Upper lobe of left lung (tissue), 6 donors: Measurements from ENCODE around the gene PLPPR1. TPM values are rescaled to one million over a fixed set of nuclear protein-coding genes. Genes with fewer than 3 reads are reported as not detected.

Experiments
- ATAC-seq, 2 donors: fragments of 200-7000 bp; cut with Tn5 transposase; one replicate each; pipeline ENCODE4 v1.9.1; 2022; ENCODE audit warnings: mild to moderate bottlenecking in 2 of 2, moderate library complexity in 2 of 2; ENCODE audit not compliant: low FRiP score in 2 of 2
- DNase-seq, 2 donors: peaks; one replicate each; pipeline ENCODE4 v3.0.0-alpha.2; 2019 to 2020
- H3K27ac ChIP-seq, 4 donors: fragments of 200-600 bp; sonication (generic); one replicate each; pipeline ENCODE4 v1.5.1; 2016 to 2019
- H3K27me3 ChIP-seq, 4 donors: fragments of 200-600 bp; sonication (generic); one replicate each; pipeline ENCODE4 v1.5.1; 2017 to 2019
- H3K36me3 ChIP-seq, 4 donors: fragments of 200-600 bp; sonication (generic); one replicate each; pipeline ENCODE4 v1.5.1; 2016 to 2019
- H3K4me1 ChIP-seq, 4 donors: fragments of 200-600 bp; sonication (generic); one replicate each; pipeline ENCODE4 v1.5.1; 2018 to 2019
- H3K4me3 ChIP-seq, 4 donors: fragments of 200-600 bp; sonication (generic); one replicate each; pipeline ENCODE4 v1.5.1; 2017 to 2019; ENCODE audit warnings: mild to moderate bottlenecking in 2 of 4, moderate library complexity in 1 of 4
- H3K9me3 ChIP-seq, 4 donors: fragments of 200-600 bp; sonication (generic); one replicate each; pipeline ENCODE4 v1.5.1; 2018 to 2019
- CTCF ChIP-seq, 6 experiments: fragments of 450-650 bp in 4 of 6; fragments of 200-600 bp in 2 of 6; sonication (generic) in 2 of 6; IDR thresholded peaks; one replicate each; pipeline ENCODE4 v1.5.1; 2016 to 2019; ENCODE audit warnings: antibody characterized with exemption in 6 of 6
- EP300 ChIP-seq, 4 donors: sonication (generic); formaldehyde crosslinking; IDR thresholded peaks; one replicate each; pipeline ENCODE4 v1.5.1; 2017; ENCODE audit warnings: antibody characterized with exemption in 4 of 4, control low read depth in 2 of 4
- POLR2A ChIP-seq, 4 donors: fragments of 450-650 bp; IDR thresholded peaks; one replicate each; pipeline ENCODE4 v1.5.1; 2016 to 2017; ENCODE audit warnings: antibody characterized with exemption in 4 of 4, mild to moderate bottlenecking in 2 of 4
- POLR2AphosphoS5 ChIP-seq, 2 donors: sonication (generic); formaldehyde crosslinking; IDR thresholded peaks; one replicate each; pipeline ENCODE4 v1.5.1; 2017; ENCODE audit warnings: antibody characterized with exemption in 2 of 2
- WGBS, 2 donors: methylation state at CpG; one replicate each; pipeline ENCODE4 v1.1.5; 2017 to 2018; 5-methylcytosine and 5-hydroxymethylcytosine counted together
- total RNA-seq, 6 donors: library from RNA; depleted of rRNA in 4 of 6; stranded (reverse); fragments of >200 nt in 4 of 6; gene quantifications; one replicate each; pipeline versions ENCODE4 v1.1.0 to v1.2.1, GENCODE V29; 2016 to 2021
- donor health status: DM: no; HTN: no; CAD: no; lungs with moderate emphysema.
- donor health status: DM: no; HTN: yes; CAD: no; lungs with severe emphysema.

Gene PLPPR1
- total RNA-seq, 6 donors from 2014 or later, result 0.44 to 5.1 (median 2.7) TPM; not detected in 1

- Histone ChIP-seq H3K4me3 (no peak overlapping the region), H3K27ac (no peak overlapping the region), H3K9me3 (no peaks in the 10 kb centered on the region), H3K4me1 (peaks cover 0 to 9% (median 6%) of the 10 kb centered on the region in 4 donors), H3K36me3 (no peaks in the 10 kb centered on the region), H3K27me3 (no peaks in the 10 kb centered on the region)
- TF ChIP-seq POLR2AphosphoS5 (IDR thresholded peaks at IDR 0.05), result no peak
- TF ChIP-seq CTCF (IDR thresholded peaks at IDR 0.05), result no peak
- TF ChIP-seq EP300 (IDR thresholded peaks at IDR 0.05), result no peak
- TF ChIP-seq POLR2A (IDR thresholded peaks at IDR 0.05), result no peak
- no peak for ATAC-seq
- WGBS, 2 donors, result 74 to 84% methylated on average over 7 to 8 of the region's 8 CpGs
- no peak for DNase-seq
Measured at GRCh38 chr9:101312661-101313060, 284.1 kb downstream of the PLPPR1 start.

DNA sequence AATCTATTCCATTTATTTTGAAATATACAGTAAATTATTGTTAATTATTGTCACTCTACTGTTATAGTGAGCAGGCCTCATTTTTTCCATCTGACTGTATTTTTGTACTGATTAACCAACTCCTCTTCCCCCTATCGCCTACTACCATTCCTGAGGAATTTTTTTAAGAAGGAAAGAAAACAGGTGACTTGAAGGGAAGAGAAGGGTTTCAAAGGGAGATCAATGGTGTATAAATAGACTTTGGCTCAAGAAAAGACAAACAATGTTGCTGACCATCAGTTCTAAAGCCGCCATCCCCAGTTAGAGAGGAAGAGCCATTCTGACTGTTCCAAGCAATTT lies 286.6 kb downstream of the PLPPR1 start:
- DNase-seq, result no peak
- Histone ChIP-seq H3K27ac (no peak overlapping the region), H3K36me3 (no peaks in the 10 kb centered on the region), H3K27me3 (no peaks in the 10 kb centered on the region), H3K4me3 (no peak overlapping the region), H3K4me1 (peaks cover 0 to 9% (median 6%) of the 10 kb centered on the region in 4 donors), H3K9me3 (no peaks in the 10 kb centered on the region)
- no peak for TF ChIP-seq POLR2AphosphoS5 (IDR thresholded peaks at IDR 0.05)
- no peak for TF ChIP-seq EP300 (IDR thresholded peaks at IDR 0.05)
- no peak for TF ChIP-seq CTCF (IDR thresholded peaks at IDR 0.05)
- TF ChIP-seq POLR2A (IDR thresholded peaks at IDR 0.05), result no peak
- ATAC-seq, result no peak
- WGBS, 2 donors, result 50 to 63% methylated on average over 2 of the region's 2 CpGs

- Histone ChIP-seq H3K4me3 (no peak overlapping the region), H3K36me3 (no peaks in the 10 kb centered on the region), H3K9me3 (no peaks in the 10 kb centered on the region), H3K4me1 (peaks cover 0 to 9% (median 6%) of the 10 kb centered on the region in 4 donors), H3K27ac (no peak overlapping the region), H3K27me3 (no peaks in the 10 kb centered on the region)
- ATAC-seq, result no peak
- DNase-seq, result no peak
- TF ChIP-seq POLR2A (IDR thresholded peaks at IDR 0.05) (no peak), POLR2AphosphoS5 (IDR thresholded peaks at IDR 0.05) (no peak), EP300 (IDR thresholded peaks at IDR 0.05) (no peak), CTCF (IDR thresholded peaks at IDR 0.05) (no peak)
Measured at GRCh38 chr9:101317735-101318134, 289.2 kb downstream of the PLPPR1 start.

DNA sequence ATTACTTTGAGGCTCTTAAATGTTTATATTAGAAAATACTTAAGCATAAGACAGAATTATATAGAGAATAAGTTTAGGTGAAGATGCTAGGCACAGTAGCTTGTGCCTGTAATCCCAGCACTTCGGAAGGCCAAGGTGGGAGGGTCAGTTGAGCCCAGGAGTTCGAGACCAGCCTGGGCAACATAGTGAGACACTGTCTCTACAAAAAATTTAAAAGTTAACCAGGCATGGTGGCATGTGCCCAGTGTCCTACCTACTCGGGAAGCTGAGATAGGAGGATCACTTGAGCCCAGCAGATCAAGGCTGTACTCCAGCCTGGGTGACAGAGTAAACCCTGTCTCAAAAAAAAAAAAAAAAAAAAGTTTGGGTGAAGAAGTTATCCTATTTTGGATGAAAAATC lies 294.6 kb downstream of the PLPPR1 start:
- ATAC-seq (no peak), DNase-seq (no peak)
- H3K4me3 ChIP-seq, result no peak overlapping the region
- no peaks in the 10 kb centered on the region for H3K27me3 ChIP-seq
- H3K4me1 ChIP-seq, result peaks cover 0 to 9% (median 2%) of the 10 kb centered on the region in 4 donors
- H3K36me3 ChIP-seq, result no peaks in the 10 kb centered on the region
- H3K27ac ChIP-seq, result no peak overlapping the region
- H3K9me3 ChIP-seq, result peaks cover 0 to 5% (median 0%) of the 10 kb centered on the region in 4 donors
- WGBS, 2 donors, result 77 to 86% methylated on average over 3 of the region's 3 CpGs
- TF ChIP-seq POLR2AphosphoS5 (IDR thresholded peaks at IDR 0.05) (no peak), EP300 (IDR thresholded peaks at IDR 0.05) (no peak), CTCF (IDR thresholded peaks at IDR 0.05) (no peak), POLR2A (IDR thresholded peaks at IDR 0.05) (no peak)

- DNase-seq, result no peak
- WGBS, 2 donors, result 69 to 78% methylated on average over 3 of the region's 3 CpGs
- no peak for ATAC-seq
Measured at GRCh38 chr9:101324245-101324804, 295.8 kb downstream of the PLPPR1 start.

More at GRCh38 chr9:101324245-101324804, 295.8 kb downstream of the PLPPR1 start:
- peaks cover 0 to 5% (median 0%) of the 10 kb centered on the region in 4 donors for H3K9me3 ChIP-seq
- TF ChIP-seq EP300 (IDR thresholded peaks at IDR 0.05) (no peak), POLR2AphosphoS5 (IDR thresholded peaks at IDR 0.05) (no peak), CTCF (IDR thresholded peaks at IDR 0.05) (no peak), POLR2A (IDR thresholded peaks at IDR 0.05) (no peak)
- peak overlapping the region in 2 of 4 donors; percentile 24 to 42 for H3K27ac ChIP-seq
- H3K27me3 ChIP-seq, result no peaks in the 10 kb centered on the region
- peaks cover 0 to 9% (median 2%) of the 10 kb centered on the region in 4 donors for H3K4me1 ChIP-seq
- H3K4me3 ChIP-seq, result no peak overlapping the region
- H3K36me3 ChIP-seq, result no peaks in the 10 kb centered on the region
